NB4 (cell line): ENCODE measurements around the gene SCAMP1.

Experiments used
- DNase-seq: peaks from one replicate; pipeline ENCODE4 v3.0.0; 2010; ENCODE audit warnings: low read depth
- H3K4me3 ChIP-seq: one replicate; pipeline ENCODE4 v1.5.1; 2011; ENCODE audit warnings: mild to moderate bottlenecking, low read depth, low read length, moderate library complexity
- MYC ChIP-seq: IDR thresholded peaks from 2 replicates; pipeline ENCODE4 v1.6.1; 2011; ENCODE audit warnings: low read depth, low read length
- POLR2A ChIP-seq: IDR thresholded peaks from 2 replicates; pipeline ENCODE4 v1.6.1; 2011; ENCODE audit warnings: mild to moderate bottlenecking; ENCODE audit not compliant: insufficient read length; ENCODE audit errors: extremely low read depth
- TF ChIP-seq, protein P1 (sequence below): IDR thresholded peaks from 2 replicates; pipeline ENCODE4 v1.6.1; 2011; ENCODE audit warnings: low read depth, low read length
- TF ChIP-seq, protein P2 (sequence below): IDR thresholded peaks from one replicate; pipeline ENCODE4 v1.5.1; 2012; ENCODE audit warnings: low read depth, low read length

The SCAMP1 gene

DNA sequence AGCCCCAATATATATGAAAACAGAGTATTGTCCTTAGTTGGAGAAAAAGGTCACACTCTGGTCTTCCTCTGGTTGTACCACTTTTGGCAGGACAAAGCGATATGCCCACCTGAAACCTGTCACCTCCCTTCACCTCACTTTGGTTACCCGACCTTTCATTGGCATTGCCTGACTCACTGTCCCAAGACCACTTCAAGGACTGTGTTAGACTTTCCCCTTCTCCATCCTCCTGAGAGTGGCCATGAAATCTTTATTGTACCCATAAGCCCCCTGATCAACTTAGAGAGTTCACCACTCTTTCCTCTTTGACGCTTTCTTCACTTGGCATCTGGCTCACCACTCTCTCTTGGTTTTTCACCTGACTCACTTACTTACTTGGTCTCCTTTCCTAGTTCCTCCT lies 33.5 kb upstream of the SCAMP1 start:
- no peak overlapping the region for H3K4me3 ChIP-seq
- TF ChIP-seq MYC (no peak), POLR2A (no peak)
- TF ChIP-seq, protein P1, sequence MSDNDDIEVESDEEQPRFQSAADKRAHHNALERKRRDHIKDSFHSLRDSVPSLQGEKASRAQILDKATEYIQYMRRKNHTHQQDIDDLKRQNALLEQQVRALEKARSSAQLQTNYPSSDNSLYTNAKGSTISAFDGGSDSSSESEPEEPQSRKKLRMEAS: no peak
- TF ChIP-seq, protein P2, sequence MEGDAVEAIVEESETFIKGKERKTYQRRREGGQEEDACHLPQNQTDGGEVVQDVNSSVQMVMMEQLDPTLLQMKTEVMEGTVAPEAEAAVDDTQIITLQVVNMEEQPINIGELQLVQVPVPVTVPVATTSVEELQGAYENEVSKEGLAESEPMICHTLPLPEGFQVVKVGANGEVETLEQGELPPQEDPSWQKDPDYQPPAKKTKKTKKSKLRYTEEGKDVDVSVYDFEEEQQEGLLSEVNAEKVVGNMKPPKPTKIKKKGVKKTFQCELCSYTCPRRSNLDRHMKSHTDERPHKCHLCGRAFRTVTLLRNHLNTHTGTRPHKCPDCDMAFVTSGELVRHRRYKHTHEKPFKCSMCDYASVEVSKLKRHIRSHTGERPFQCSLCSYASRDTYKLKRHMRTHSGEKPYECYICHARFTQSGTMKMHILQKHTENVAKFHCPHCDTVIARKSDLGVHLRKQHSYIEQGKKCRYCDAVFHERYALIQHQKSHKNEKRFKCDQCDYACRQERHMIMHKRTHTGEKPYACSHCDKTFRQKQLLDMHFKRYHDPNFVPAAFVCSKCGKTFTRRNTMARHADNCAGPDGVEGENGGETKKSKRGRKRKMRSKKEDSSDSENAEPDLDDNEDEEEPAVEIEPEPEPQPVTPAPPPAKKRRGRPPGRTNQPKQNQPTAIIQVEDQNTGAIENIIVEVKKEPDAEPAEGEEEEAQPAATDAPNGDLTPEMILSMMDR: no peak
- DNase-seq: no peak

DNA sequence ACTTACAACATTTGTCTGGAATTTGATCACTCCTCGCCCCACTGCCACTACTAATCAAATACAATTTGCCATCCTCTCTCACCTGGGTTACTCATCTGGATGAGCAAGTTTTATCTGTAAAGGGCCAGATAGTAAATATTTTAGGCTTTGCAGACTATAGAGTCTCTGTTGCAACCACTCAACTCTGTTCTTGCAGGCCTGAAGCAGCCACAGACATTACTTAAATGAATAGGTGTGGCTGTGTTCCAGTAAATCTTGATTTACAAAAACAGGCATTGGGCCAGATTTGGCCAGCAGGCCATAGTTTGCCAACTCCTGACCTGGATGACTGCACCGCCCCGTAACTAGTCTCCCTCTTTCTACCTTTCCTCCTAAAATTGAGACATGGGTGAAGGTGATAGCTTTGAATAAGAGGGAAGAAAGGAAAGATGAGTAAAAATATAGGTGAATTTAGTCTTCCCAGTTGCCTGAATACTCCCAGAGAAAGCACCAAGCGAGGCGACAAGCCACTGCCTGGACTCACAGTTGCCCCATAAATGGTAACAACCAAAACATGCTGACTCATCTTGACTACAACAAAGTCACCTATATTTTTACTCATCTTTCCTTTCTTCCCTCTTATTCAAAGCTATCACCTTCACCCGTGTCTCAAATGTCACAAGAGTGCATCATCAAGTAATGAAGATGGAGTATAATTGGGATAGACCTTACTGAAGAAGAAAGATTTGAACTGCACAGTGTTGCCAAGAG lies 32.5 kb upstream of the SCAMP1 start:
- TF ChIP-seq, protein P1: no peak
- no peak for TF ChIP-seq POLR2A
- no peak for TF ChIP-seq MYC
- TF ChIP-seq, protein P2: no peak
- no peak for DNase-seq
- no peak overlapping the region for H3K4me3 ChIP-seq

DNA sequence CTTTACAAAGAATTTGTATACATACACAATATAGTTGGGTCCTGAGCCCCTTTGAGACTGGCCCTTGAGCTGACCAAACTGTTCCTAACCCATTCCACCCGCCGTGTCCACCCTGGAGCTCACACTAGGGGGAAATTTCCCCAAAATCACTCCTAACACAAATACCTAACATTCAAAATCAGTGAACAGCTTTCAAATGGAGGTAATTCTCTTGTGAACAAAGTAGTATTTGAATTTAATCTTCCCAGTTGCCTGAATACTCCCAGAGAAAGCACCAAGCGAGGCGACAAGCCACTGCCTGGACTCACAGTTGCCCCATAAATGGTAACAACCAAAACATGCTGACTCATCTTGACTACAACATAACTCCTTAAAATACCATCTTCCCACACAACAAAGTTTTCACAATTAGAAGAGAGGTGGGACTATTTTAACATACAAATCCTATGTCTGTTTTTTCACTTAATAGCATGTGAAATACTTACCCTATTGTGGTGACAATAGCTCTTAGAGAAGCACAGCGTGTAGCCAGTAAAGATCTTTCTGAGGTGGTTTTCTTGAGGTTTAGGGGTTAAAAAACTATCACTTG lies 31.7 kb upstream of the SCAMP1 start:
- TF ChIP-seq MYC (no peak), POLR2A (no peak)
- TF ChIP-seq, protein P1: no peak
- TF ChIP-seq, protein P2: no peak
- DNase-seq: peak; percentile 35
- H3K4me3 ChIP-seq: no peak overlapping the region

DNA sequence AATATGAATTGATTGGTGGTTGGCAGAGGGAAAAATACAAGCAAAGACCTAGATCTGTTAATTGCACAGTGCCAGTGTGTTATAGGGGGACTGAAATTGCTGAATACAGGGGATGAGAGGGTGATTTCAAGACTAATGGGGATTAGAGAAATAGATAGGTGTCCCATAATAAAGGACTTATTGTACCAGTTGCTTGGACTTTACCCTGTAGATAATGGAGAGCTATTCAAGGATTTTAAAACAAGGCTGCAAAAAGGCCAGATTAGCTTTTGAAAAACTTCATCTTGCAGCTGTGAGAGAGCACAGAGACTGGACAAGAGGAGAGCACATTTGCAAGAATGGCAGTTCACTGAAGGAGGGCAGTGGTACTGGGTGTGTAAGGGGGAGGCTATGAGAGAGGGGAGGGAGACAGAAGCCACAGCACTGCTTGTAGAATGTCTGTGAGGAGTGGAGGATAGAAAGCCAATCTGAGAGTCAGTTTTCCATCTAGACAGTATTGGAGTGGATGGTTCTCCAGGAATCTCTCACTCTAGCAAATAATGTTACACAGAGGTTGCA lies 28.8 kb upstream of the SCAMP1 start:
- no peak for DNase-seq
- no peak overlapping the region for H3K4me3 ChIP-seq
- TF ChIP-seq, protein P2: no peak
- TF ChIP-seq POLR2A (no peak), MYC (no peak)
- TF ChIP-seq, protein P1: no peak

DNA sequence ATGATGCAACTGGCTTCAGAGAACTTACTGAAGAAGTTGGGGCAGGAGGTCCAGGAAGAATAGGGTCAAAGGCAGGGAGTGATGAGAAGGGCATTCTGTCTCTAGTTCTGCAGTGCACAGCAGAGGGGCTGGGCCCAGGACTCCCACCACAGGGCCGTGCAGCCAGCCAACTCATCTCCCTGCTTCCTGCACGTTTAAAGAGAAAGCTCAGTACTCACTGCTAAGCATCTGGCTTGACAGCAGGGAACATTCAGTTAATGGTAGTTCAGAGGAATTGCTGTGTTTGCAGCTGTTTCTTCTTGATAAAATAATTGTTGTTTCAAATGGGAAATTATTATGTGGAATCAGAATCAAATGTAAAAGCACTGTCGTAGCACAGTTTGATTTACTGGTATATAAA lies 25.6 kb upstream of the SCAMP1 start:
- H3K4me3 ChIP-seq: no peak overlapping the region
- TF ChIP-seq, protein P1: no peak
- TF ChIP-seq MYC (no peak), POLR2A (no peak)
- TF ChIP-seq, protein P2: no peak
- DNase-seq: no peak
